Stimulated activated naive CD8-positive, alpha-beta T cell treated with anti-CD3 and anti-CD28 coated beads, Interleukin-15, amount 100 ng/mL, for 72 hours (primary cell): ENCODE results near the gene AKIRIN1.
"Not testable (repeated sequence)": the region's sequence is repeated elsewhere in the genome, so short reads cannot be mapped to it uniquely, and the experiment has no call there.

ENCODE experiments used
- ATAC-seq: fragments of 150-1000 bp; cut with Tn5 transposase; 2 replicates; pipeline ENCODE4 v1.10.0; 2021; ENCODE audit warnings: mild to moderate bottlenecking, moderate library complexity
- DNase-seq, 2 donors: peaks; one replicate each; pipeline ENCODE4 v3.0.0; 2021 to 2022
- H3K27ac Mint-ChIP-seq, 2 donors: one replicate each; pipeline ENCODE4 v1.8.0; 2022; ENCODE audit warnings: mild to moderate bottlenecking in 2 of 2, mixed read lengths in 2 of 2, moderate library complexity in 2 of 2
- H3K27me3 Mint-ChIP-seq: one replicate; pipeline ENCODE4 v1.8.0; 2022; ENCODE audit warnings: mixed read lengths
- H3K4me1 Mint-ChIP-seq: one replicate; pipeline ENCODE4 v1.8.0; 2022; ENCODE audit warnings: mild to moderate bottlenecking, mixed read lengths
- H3K4me3 Mint-ChIP-seq, 2 donors: one replicate each; pipeline ENCODE4 v1.8.0; 2022; ENCODE audit warnings: mild to moderate bottlenecking in 2 of 2, mixed read lengths in 2 of 2, moderate library complexity in 1 of 2
- H3K9me3 Mint-ChIP-seq, 2 donors: one replicate each; pipeline ENCODE4 v1.8.0; 2022; ENCODE audit warnings: mixed read lengths in 2 of 2

The AKIRIN1 gene, protein sequence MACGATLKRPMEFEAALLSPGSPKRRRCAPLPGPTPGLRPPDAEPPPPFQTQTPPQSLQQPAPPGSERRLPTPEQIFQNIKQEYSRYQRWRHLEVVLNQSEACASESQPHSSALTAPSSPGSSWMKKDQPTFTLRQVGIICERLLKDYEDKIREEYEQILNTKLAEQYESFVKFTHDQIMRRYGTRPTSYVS

DNA sequence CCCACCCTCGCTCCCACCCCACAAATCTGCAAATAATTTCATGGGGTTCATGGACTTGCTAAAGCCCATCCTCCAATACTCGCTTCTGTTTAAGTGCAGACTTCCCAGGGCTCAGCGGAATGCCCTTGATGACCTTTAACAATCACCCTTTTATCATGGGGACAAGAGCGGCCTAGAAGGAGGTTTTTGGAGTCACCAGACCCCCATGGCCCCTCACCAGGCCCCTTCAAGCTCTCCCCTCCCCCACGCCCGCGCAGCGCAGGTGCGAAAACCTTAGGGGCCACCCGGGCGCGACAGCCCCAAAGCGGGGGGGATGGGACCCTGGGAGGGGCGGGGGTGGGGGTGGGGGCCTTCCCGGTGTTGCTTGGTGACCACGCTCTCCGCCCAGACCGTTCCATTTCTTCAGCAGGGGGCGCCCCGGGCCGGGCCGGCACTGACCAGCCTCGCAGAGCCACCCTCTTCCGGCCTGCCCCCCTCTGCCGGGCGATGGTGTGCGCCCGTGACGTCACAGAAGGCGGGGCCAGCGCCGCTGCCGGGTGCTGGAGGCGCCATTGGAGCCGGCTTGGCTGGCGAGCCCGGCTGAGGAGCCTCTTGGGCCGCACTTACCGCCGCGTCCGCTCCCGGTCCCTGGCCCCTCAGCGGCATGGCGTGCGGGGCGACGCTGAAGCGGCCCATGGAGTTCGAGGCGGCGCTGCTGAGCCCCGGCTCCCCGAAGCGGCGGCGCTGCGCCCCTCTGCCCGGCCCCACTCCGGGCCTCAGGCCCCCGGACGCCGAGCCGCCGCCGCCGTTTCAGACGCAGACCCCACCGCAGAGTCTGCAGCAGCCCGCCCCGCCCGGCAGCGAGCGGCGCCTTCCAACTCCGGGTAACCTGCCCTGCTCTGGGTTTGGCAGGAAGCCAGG lies at the start of gene AKIRIN1:
Gene AKIRIN1 (plus strand): TSS at position 539 of the 900 bp plus-strand sequence. CDS start 105 bp downstream, at position 644.
- peaks cover 62% of the 10 kb centered on the region for H3K4me1 Mint-ChIP-seq
- H3K27me3 Mint-ChIP-seq, result no peaks in the 10 kb centered on the region
- ATAC-seq (peak; percentile 97), DNase-seq (peak; percentile 99)
- peak within 1 kb of the TSS; percentile 80 to 90 for H3K4me3 Mint-ChIP-seq
- peak within 1 kb of the TSS; percentile 91 to 96 for H3K27ac Mint-ChIP-seq
- H3K9me3 Mint-ChIP-seq, result no peaks in the 10 kb centered on the region

DNA sequence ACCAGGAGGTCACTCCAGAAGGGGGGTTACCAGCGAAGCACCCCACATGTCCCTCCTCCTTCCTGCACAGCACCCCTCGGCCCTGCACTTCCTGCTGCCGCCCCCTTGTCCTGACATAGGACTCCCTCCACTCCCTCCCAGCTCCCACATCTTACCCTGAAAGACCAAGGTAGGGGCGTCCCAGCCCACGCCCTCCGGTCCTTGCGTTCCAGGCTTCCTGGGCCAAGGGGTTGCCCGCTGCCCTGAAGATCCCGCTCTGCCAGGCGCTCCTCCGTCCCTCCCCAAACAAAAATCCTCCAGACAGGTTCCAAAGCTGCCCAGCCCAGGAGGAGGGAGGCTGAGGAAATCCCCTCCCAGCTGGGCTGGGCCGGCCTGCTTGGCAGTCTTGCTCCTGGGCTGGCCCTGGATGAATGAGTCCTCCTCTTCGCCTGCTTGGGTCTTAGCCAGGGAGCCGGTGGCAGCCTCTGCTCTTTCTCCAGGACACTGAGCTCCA lies 49.5 kb upstream of the AKIRIN1 start, which contains the start of gene RHBDL2:
Gene RHBDL2 (minus strand): TSS at position 304 of the 493 bp plus-strand sequence. CDS start 22,618 bp downstream, outside the sequence.
- no peak for ATAC-seq
- no peak for DNase-seq
- Mint-ChIP-seq H3K4me1 (no peaks in the 10 kb centered on the region), H3K27me3 (no peaks in the 10 kb centered on the region), H3K9me3 (no peaks in the 10 kb centered on the region), H3K4me3 (no peak within 1 kb of the TSS), H3K27ac (peak within 1 kb of the TSS in 1 of 2 donors; percentile 83)

DNA sequence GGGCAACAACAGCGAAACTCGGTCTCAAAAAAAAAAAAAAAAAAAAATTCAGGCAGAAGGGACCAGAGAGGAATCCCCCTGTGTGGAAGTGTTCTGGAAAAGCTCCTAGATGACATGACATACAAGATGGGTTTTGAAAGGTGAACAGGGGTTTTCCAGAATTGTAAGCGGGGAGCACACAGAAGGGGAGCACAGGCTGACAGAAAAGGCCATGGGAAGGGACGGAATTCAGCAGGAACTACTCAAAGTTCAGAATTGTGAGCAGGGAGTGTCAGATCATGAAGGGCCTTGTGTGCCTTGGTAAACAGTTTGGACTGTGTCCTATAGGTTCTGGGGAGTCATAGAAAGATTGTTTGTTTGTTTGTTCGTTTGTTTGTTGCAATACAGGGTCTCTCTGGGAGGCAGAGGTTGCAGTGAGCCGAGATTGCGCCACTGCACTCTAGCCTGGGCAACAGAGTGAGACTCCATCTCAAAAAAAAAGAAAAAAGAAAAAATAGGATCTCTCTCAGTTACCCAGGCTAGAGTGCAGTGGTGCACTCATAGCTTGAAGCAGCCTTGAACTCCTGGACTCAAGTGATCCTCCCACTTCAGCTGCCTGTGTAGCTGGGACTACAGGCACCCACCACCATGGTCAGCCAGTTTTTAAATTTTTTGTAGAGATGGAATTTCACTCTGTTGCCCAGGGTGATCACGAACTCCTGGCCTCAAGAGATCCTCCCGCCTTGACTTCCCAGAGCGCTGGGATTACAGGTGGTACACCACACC lies 48.2 kb upstream of the AKIRIN1 start:
- Mint-ChIP-seq H3K9me3 (no peaks in the 10 kb centered on the region), H3K4me3 (no peak overlapping the region), H3K27ac (no peak overlapping the region), H3K27me3 (no peaks in the 10 kb centered on the region), H3K4me1 (no peaks in the 10 kb centered on the region)
- ATAC-seq (no peak), DNase-seq (no peak)

DNA sequence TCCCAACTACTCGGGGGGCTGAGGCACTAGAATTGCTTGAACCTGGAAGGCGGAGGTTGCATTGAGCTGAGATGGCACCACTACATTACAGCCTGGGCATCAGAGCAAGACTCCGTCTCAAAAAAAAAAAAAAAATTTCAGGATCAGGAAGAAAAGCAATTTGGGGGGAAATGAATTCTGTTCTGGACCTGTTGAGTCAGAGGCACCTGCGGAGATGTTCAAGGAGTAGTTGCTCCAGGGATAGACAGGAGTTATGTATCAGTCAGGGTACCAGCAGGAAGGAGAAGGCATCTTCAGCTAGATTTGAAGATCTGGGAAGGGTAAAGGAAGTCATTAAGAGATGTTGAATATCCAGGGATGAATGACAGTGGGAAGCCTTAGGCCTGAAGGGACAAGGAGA lies 46.5 kb upstream of the AKIRIN1 start:
- no peaks in the 10 kb centered on the region for H3K4me1 Mint-ChIP-seq
- ATAC-seq, result no peak
- no peak overlapping the region for H3K4me3 Mint-ChIP-seq
- no peaks in the 10 kb centered on the region for H3K27me3 Mint-ChIP-seq
- no peak overlapping the region for H3K27ac Mint-ChIP-seq
- H3K9me3 Mint-ChIP-seq, result no peaks in the 10 kb centered on the region
- DNase-seq, result no peak

DNA sequence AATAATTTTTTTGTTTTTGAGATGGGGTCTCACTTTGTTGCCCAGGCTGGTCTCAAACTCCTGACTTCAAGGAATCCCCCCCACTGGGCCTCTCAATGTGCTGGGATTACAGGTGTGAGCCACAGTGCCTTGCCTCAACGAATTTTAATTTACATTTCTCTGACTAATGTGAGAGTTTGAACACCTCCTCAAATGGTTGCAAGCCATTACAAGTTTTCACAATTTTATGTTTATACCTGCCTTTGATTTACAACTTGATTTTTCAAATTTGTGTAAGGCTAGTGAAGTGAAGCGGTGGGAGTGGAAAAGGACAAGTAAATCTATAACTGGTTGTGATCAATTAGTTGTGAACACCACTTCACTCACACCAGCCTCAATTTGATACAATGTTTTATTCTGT lies 40.5 kb upstream of the AKIRIN1 start:
- H3K4me3 Mint-ChIP-seq, result no peak overlapping the region
- no peaks in the 10 kb centered on the region for H3K9me3 Mint-ChIP-seq
- peaks cover 10% of the 10 kb centered on the region for H3K4me1 Mint-ChIP-seq
- no peak overlapping the region for H3K27ac Mint-ChIP-seq
- H3K27me3 Mint-ChIP-seq, result no peaks in the 10 kb centered on the region
- ATAC-seq, result no peak
- DNase-seq, result no peak

DNA sequence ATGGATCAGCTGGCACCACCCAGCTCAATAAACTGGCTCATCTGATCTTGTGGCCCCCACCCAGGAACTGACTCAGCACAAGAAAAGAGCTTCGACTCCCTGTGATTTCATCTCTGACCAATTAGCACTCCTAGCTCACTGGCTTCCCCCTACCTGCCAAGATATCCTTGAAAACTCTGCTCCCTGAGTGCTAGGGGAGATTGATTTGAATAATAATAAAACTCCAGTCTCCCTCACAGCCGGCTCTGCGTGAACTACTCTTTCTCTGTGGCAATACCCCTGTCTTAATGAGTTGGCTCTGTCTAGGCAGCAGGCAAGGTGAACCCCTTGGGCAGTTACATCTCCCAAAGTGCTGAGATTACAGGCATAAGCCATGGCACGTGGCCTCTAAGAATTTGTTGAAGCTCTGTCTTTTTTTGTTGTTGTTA lies 37.6 kb upstream of the AKIRIN1 start:
- ATAC-seq, result no peak
- Mint-ChIP-seq H3K4me1 (peaks cover 10% of the 10 kb centered on the region), H3K9me3 (no peaks in the 10 kb centered on the region), H3K27ac (peak overlapping the region in 1 of 2 donors; percentile 54), H3K4me3 (no peak overlapping the region), H3K27me3 (no peaks in the 10 kb centered on the region)
- no peak for DNase-seq

DNA sequence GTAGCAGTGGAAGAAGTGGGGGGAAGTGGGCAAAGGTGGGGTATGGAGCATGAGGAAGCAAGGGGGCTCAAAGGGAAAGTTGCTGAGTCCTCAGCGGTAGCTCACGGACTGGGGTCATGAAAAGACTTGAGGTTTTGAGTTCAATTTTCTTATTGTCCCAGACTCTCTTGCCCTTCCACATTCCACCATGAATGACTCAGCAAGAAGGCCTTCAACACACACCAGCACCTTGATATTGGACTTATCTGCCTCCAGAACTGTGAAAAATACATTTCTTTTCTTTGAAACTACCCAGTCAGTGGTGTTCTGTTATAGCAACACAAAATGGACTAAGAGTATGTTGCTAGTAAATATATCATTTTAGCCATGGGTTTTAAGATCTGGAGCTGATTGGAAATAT lies 32.1 kb upstream of the AKIRIN1 start:
- H3K27ac Mint-ChIP-seq, result no peak overlapping the region

DNA sequence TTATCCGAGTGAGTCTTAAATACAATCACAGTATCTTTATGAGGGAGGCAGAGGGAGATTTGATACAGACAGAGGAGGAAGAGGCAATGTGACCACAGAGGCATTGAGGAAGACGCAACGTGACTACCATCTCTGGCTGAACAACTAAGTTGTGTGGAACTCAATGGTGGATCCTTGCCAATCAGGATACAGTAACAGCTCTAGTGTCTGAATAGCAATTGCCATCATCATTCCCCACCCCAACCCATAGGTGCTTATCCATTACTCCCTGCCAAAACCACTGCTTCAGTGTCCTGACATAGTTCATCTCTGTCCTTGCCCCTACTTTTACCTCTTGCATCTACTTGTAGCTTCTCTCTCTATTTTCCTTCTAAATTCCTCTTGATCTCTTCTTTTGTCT lies 29.0 kb upstream of the AKIRIN1 start:
- no peak overlapping the region for H3K27ac Mint-ChIP-seq
- DNase-seq (no peak), ATAC-seq (no peak)
- no peaks in the 10 kb centered on the region for H3K9me3 Mint-ChIP-seq
- no peaks in the 10 kb centered on the region for H3K4me1 Mint-ChIP-seq
- H3K27me3 Mint-ChIP-seq, result no peaks in the 10 kb centered on the region
- H3K4me3 Mint-ChIP-seq, result no peak overlapping the region

More for the DNA sequence above, 32.1 kb upstream of the AKIRIN1 start:
- Mint-ChIP-seq H3K9me3 (no peaks in the 10 kb centered on the region), H3K4me3 (no peak overlapping the region), H3K27me3 (no peaks in the 10 kb centered on the region), H3K4me1 (no peaks in the 10 kb centered on the region)
- DNase-seq (no peak), ATAC-seq (no peak)

DNA sequence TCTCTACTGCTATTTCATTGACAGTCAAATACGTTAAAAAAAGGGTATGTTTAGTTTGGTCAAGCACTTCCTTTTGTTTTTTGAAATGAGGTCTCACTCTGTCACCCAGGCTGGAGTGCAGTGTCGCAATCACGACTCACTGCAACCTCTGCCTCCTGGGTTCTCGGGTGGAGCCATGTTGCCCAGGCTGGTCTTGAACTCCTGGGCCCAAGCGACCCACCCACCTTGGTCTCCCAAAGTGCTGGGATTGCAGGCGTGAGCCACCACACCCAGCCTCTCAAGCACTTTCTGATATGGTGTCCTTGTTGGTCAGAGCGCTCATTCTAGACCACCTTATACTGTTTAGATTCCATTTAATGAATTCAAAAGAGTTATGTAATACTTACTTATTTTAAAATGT lies 28.5 kb upstream of the AKIRIN1 start:
- no peak for DNase-seq
- H3K27ac Mint-ChIP-seq, result no peak overlapping the region
- H3K27me3 Mint-ChIP-seq, result no peaks in the 10 kb centered on the region
- H3K4me3 Mint-ChIP-seq, result no peak overlapping the region
- H3K4me1 Mint-ChIP-seq, result no peaks in the 10 kb centered on the region
- no peaks in the 10 kb centered on the region for H3K9me3 Mint-ChIP-seq
- ATAC-seq, result no peak

DNA sequence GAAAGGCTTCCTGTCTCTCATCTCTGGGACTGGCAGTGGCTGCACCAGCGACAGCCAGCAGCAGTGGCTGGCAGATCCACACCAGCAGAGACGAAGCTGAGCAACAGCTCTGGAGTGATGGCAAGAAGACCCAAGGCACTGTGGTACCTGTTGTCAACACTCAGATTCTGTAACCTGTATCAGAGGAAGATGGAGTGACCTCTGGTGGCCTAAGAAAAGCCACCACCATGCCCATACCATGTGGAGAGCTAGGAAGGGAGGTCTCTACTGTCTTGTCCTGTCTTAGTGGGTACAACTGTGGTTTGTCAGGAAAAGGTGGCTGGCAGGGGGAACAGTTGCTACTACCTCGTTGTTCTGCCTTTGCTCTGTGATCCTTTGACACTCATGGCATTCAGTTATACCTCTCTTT lies 26.9 kb upstream of the AKIRIN1 start:
- peak; percentile 76 for ATAC-seq
- Mint-ChIP-seq H3K4me3 (no peak overlapping the region), H3K27ac (no peak overlapping the region), H3K4me1 (no peaks in the 10 kb centered on the region), H3K27me3 (no peaks in the 10 kb centered on the region), H3K9me3 (no peaks in the 10 kb centered on the region)
- DNase-seq, result no peak

DNA sequence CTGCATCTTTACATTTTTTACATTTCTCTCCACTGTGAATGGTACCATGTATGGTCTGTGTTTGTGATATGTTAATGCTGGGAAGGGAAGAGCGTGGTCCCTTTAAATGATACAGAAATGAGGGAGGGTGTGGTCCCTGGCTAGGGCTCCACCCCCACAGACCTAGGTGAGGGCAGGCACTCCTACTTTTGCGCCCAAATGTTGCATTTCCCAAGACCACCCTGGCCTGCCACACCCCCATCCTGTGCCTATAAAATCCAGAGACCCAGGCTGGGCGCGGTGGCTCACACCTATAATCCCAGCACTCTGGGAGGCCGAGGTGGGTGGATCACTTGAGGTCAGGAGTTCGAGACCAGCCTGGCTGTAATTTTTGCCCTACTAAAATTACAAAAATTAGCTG lies 17.9 kb upstream of the AKIRIN1 start:
- DNase-seq, ATAC-seq, H3K27me3 Mint-ChIP-seq, H3K4me1 Mint-ChIP-seq, H3K27ac Mint-ChIP-seq, H3K9me3 Mint-ChIP-seq, H3K4me3 Mint-ChIP-seq: not testable (repeated sequence)

DNA sequence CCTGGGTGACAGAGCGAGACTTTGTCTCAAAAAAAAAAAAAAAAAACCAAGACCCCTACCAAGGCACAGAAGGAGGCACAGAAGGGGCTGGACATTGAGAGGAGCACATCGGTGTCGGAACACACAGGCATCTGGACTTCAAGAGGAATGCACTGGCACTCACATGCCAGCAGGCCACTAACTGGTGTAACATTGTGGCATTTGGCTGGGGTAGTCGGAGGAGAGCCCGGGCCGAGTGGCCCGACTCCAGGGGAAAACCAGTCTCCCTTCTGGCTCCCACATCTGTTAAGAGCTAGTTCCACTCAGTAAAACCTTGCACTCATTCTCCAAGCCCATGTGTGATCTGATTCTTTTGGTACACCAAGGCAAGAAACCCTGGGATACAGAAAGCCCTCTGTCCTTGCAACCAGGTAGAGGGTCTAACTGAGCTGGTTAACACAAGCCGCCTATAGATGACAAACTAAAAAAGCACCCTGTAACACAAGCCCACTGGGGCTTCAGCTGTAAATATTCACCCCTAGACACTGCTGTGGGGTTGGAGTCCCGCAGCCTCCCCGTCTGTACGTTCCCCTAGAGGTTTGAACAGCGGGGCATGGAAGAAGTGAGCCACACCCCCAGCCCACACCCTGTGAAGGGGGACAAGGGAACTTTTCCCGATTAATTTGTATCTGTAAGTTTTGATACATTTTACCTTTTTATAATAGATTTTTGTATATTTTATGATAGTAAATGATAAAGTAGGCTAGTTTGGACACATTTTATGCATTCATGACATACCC lies 17.2 kb upstream of the AKIRIN1 start:
- Mint-ChIP-seq H3K27ac (no peak overlapping the region), H3K9me3 (peaks cover 0 to 7% of the 10 kb centered on the region in 2 donors), H3K4me1 (no peaks in the 10 kb centered on the region), H3K27me3 (no peaks in the 10 kb centered on the region), H3K4me3 (no peak overlapping the region)
- no peak for DNase-seq
- no peak for ATAC-seq

DNA sequence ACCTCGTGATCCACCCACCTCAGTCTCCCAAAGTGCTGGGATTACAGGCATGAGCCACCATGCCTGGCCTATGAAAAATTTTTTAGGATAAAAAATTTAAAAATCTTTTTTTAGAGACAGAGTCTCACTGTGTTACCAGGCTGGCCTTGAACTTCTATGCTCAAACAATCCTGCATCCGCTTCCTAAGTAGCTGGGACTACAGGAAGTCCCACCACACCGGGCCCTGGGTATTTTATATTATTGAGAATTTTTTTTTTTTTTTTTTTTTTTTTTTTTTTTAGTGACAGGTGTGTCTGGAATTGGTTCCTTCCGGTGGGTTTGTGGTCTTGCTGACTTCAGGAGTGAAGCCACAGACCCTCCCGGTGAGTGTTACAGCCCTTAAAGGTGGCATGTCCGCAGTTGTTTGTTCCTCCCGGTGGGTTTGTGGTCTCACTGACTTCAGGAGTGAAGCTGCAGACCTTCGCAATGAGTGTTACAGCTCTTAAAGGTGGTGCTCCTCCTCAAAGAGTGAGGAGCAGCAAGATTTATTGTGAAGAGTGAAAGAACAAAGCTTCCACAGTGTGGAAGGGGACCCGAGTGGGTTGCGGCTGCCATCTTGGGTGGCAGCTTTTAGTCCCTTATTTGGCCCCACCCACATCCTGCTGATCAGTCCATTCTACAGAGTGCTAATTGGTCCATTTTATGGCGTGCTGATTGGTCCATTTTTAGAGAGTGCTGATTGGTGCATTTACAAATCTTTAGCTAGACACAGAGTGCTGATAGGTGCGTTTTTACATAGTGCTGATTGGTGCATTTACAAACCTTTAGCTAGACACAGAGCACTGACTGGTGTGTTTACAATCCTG lies 13.5 kb upstream of the AKIRIN1 start:
- Mint-ChIP-seq H3K9me3 (peaks cover 7 to 15% of the 10 kb centered on the region in 2 donors), H3K4me3 (peak overlapping the region; percentile 18 to 37)
- ATAC-seq, result peak; percentile 93
- not testable (repeated sequence) for H3K27me3 Mint-ChIP-seq, H3K27ac Mint-ChIP-seq, H3K4me1 Mint-ChIP-seq
- DNase-seq, result peak; percentile 34 to 76

DNA sequence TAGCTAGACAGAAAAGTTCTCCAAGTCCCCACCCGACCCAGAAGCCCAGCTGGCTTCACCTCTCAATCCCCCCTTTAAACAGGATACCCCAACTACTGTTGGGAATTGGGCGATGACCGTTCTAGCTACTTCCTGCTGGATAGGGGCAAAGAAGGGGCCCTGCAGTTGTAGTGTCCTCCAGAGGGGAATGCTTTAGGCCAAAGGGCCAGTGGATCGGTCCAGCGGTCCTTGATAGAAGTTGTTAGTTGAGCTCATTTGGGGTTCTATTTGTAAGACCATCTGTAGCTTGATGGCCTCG lies 12.9 kb upstream of the AKIRIN1 start:
- not testable (repeated sequence) for H3K27ac Mint-ChIP-seq, H3K4me3 Mint-ChIP-seq, H3K4me1 Mint-ChIP-seq, H3K27me3 Mint-ChIP-seq, ATAC-seq
- DNase-seq, result peak in 1 of 2 donors; percentile 18
- peaks cover 7 to 15% of the 10 kb centered on the region in 2 donors for H3K9me3 Mint-ChIP-seq
